Esophagus squamous epithelium (tissue), 5 donors: ENCODE data around the gene CLBA1. TPM values are rescaled to one million over a fixed set of nuclear protein-coding genes. Genes with fewer than 3 reads are reported as not detected.
A peak's percentile ranks its signal among the peaks of the same experiment; 100 is the strongest.
"Not testable (repeated sequence)": the region's sequence is repeated elsewhere in the genome, so short reads cannot be mapped to it uniquely, and the experiment has no call there.

Experiments
- DNase-seq: peaks from one replicate; lab custom pipeline; 2025; lab: John Stamatoyannopoulos, UW
- H3K27ac ChIP-seq, 4 donors: fragments of 200-600 bp; sonication (generic); one replicate each; pipeline ENCODE4 v1.5.1; 2016 to 2019; ENCODE audit warnings: mild to moderate bottlenecking in 1 of 4
- H3K27me3 ChIP-seq, 4 donors: fragments of 200-600 bp; sonication (generic); 1 replicate in 3 of 4; 2 replicates in 1 of 4; pipeline versions ENCODE4 v1.5.1 to v1.6.0; 2017 to 2021; ENCODE audit warnings: antibody characterized with exemption in 1 of 4
- H3K36me3 ChIP-seq, 3 donors: fragments of 200-600 bp; sonication (generic); one replicate each; pipeline ENCODE4 v1.5.1; 2016 to 2019
- H3K4me1 ChIP-seq, 3 donors: fragments of 200-600 bp; sonication (generic); one replicate each; pipeline ENCODE4 v1.5.1; 2017 to 2019
- H3K4me3 ChIP-seq, 4 donors: fragments of 200-600 bp; sonication (generic); 1 replicate in 3 of 4; 2 replicates in 1 of 4; pipeline ENCODE4 v1.5.1; 2016 to 2019; ENCODE audit warnings: mild to moderate bottlenecking in 2 of 4, moderate library complexity in 1 of 4
- H3K9me3 ChIP-seq, 3 donors: fragments of 200-600 bp; sonication (generic); one replicate each; pipeline ENCODE4 v1.5.1; 2016 to 2019
- CTCF ChIP-seq, 6 experiments: fragments of 450-650 bp in 4 of 6; fragments of 200-600 bp in 2 of 6; sonication (generic) in 2 of 6; IDR thresholded peaks; one replicate each; pipeline ENCODE4 v1.5.1; 2016 to 2019; ENCODE audit warnings: antibody characterized with exemption in 6 of 6, mild to moderate bottlenecking in 4 of 6, moderate library complexity in 4 of 6
- POLR2A ChIP-seq, 4 donors: fragments of 450-650 bp; IDR thresholded peaks; one replicate each; pipeline ENCODE4 v1.6.1; 2017; ENCODE audit warnings: antibody characterized with exemption in 4 of 4, mild to moderate bottlenecking in 4 of 4, moderate library complexity in 3 of 4
- WGBS, 2 donors: methylation state at CpG; one replicate each; pipeline ENCODE4 v1.1.5; 2018; 5-methylcytosine and 5-hydroxymethylcytosine counted together
- intact Hi-C: fragments of 100-400 bp; cut with DNase I; formaldehyde crosslinking; loops from one replicate; pipeline ENCODE4 v1.15.0; 2022
- total RNA-seq, 4 donors: library from RNA; depleted of rRNA; stranded (reverse); fragments of >200 nt; gene quantifications; one replicate each; pipeline ENCODE4 v1.1.0, GENCODE V29; 2016
- donor health status: DM: yes; HTN: yes; CAD: no.

Gene CLBA1
- total RNA-seq, 4 donors from 2014 or later, result 5.5 to 19.3 (median 7.3) TPM

GRCh38 chr14:105028251-105028927, 42.8 kb downstream of the CLBA1 start:
- H3K9me3 ChIP-seq, result no peaks in the 10 kb centered on the region
- H3K27ac ChIP-seq, result peak overlapping the region; percentile 19 to 68 (median 54)
- TF ChIP-seq CTCF (IDR thresholded peaks at IDR 0.05) (no peak), POLR2A (IDR thresholded peaks at IDR 0.05) (no peak)
- no peaks in the 10 kb centered on the region for H3K36me3 ChIP-seq
- H3K4me1 ChIP-seq, result peaks cover 0 to 51% (median 6%) of the 10 kb centered on the region in 3 donors
- 41 to 45% methylated on average over 12 of the region's 12 CpGs for WGBS, 2 donors
- H3K4me3 ChIP-seq, result no peak overlapping the region
- H3K27me3 ChIP-seq, result peaks cover 0 to under 1% (median 0%) of the 10 kb centered on the region in 4 donors
- intact Hi-C loops, result no loop called here
- DNase-seq, result no peak

- 82 to 92% methylated on average over 7 of the region's 7 CpGs for WGBS, 2 donors
- TF ChIP-seq POLR2A (IDR thresholded peaks at IDR 0.05) (no peak), CTCF (IDR thresholded peaks at IDR 0.05) (no peak)
Observed at GRCh38 chr14:105029402-105029801, 43.8 kb downstream of the CLBA1 start.

GRCh38 chr14:105030194-105030593, 44.6 kb downstream of the CLBA1 start:
- H3K27ac ChIP-seq, result no peak overlapping the region
- TF ChIP-seq CTCF (IDR thresholded peaks at IDR 0.05) (no peak), POLR2A (IDR thresholded peaks at IDR 0.05) (no peak)
- no peak overlapping the region for H3K4me3 ChIP-seq
- H3K9me3 ChIP-seq, result no peaks in the 10 kb centered on the region
- no peaks in the 10 kb centered on the region for H3K36me3 ChIP-seq
- H3K27me3 ChIP-seq, result peaks cover 0 to 11% (median 0%) of the 10 kb centered on the region in 4 donors
- WGBS, 2 donors, result 56 to 76% methylated on average over 2 of the region's 2 CpGs
- intact Hi-C loops, result no loop called here
- DNase-seq, result no peak
- H3K4me1 ChIP-seq, result peaks cover 0 to 45% (median 9%) of the 10 kb centered on the region in 3 donors

More at GRCh38 chr14:105029402-105029801, 43.8 kb downstream of the CLBA1 start:
- peaks cover 0 to 53% (median 9%) of the 10 kb centered on the region in 3 donors for H3K4me1 ChIP-seq
- H3K9me3 ChIP-seq, result no peaks in the 10 kb centered on the region
- H3K4me3 ChIP-seq, result no peak overlapping the region
- peaks cover 0 to 7% (median 0%) of the 10 kb centered on the region in 4 donors for H3K27me3 ChIP-seq
- H3K36me3 ChIP-seq, result no peaks in the 10 kb centered on the region
- DNase-seq, result no peak
- no peak overlapping the region for H3K27ac ChIP-seq
- intact Hi-C loops, result no loop called here

GRCh38 chr14:105030836-105031396, 45.3 kb downstream of the CLBA1 start:
- Histone ChIP-seq H3K27ac (no peak overlapping the region), H3K9me3 (no peaks in the 10 kb centered on the region), H3K4me1 (peaks cover 0 to 48% (median 9%) of the 10 kb centered on the region in 3 donors), H3K27me3 (peaks cover 0 to 11% (median 0%) of the 10 kb centered on the region in 4 donors), H3K36me3 (no peaks in the 10 kb centered on the region), H3K4me3 (no peak overlapping the region)
- no peak for DNase-seq
- TF ChIP-seq POLR2A (IDR thresholded peaks at IDR 0.05) (no peak), CTCF (IDR thresholded peaks at IDR 0.05) (no peak)
- intact Hi-C loops, result no loop called here
- 83 to 88% methylated on average over 9 of the region's 9 CpGs for WGBS, 2 donors

GRCh38 chr14:105032451-105032901, 46.9 kb downstream of the CLBA1 start:
- H3K27me3 ChIP-seq, result peaks cover 0 to 11% (median 0%) of the 10 kb centered on the region in 4 donors
- 62 to 89% methylated on average over 4 to 5 of the region's 5 CpGs for WGBS, 2 donors
- H3K36me3 ChIP-seq, intact Hi-C loops, DNase-seq, H3K9me3 ChIP-seq: not testable (repeated sequence)
- peak overlapping the region; percentile 47 to 89 (median 66) for H3K27ac ChIP-seq
- H3K4me1 ChIP-seq, result peaks cover 0 to 38% (median 9%) of the 10 kb centered on the region in 3 donors
- peak overlapping the region in 2 of 4 donors; percentile 52 to 64 for H3K4me3 ChIP-seq

GRCh38 chr14:105033412-105033900, 47.9 kb downstream of the CLBA1 start:
- DNase-seq, H3K9me3 ChIP-seq, H3K36me3 ChIP-seq, intact Hi-C loops: not testable (repeated sequence)
- peak overlapping the region; percentile 37 to 64 (median 48) for H3K4me3 ChIP-seq
- peak overlapping the region; percentile 47 to 89 (median 66) for H3K27ac ChIP-seq
- 5 to 8% methylated on average over 39 to 42 of the region's 45 CpGs for WGBS, 2 donors
- peaks cover 0 to 28% (median 9%) of the 10 kb centered on the region in 3 donors for H3K4me1 ChIP-seq
- H3K27me3 ChIP-seq, result peaks cover 0 to 11% (median 0%) of the 10 kb centered on the region in 4 donors
